HepG2 (cell line): ENCODE results near the gene TTC32. TPM values are rescaled to one million over a fixed set of nuclear protein-coding genes. Genes with fewer than 3 reads are reported as not detected.

Experiments
- E2F2 ChIP-seq: sonication (generic); formaldehyde crosslinking; IDR thresholded peaks from 2 replicates; pipeline ENCODE4 v1.4.0; 2020; ENCODE audit warnings: missing genetic modification reagents, borderline replicate concordance
- FOXA3 ChIP-seq: IDR thresholded peaks from 2 replicates; pipeline ENCODE4 v1.6.1; 2016; ENCODE audit warnings: missing genetic modification reagents, missing compliant biosample characterization
- FUBP1 ChIP-seq: sonication (generic); formaldehyde crosslinking; IDR thresholded peaks from 2 replicates; pipeline ENCODE4 v1.5.1; 2020; ENCODE audit warnings: missing genetic modification reagents, mild to moderate bottlenecking, borderline replicate concordance
- HDAC2 ChIP-seq: sonication (generic); formaldehyde crosslinking; IDR thresholded peaks from 2 replicates; pipeline ENCODE4 v1.4.0; 2020; ENCODE audit warnings: missing genetic modification reagents
- HOMEZ ChIP-seq: IDR thresholded peaks from 2 replicates; pipeline ENCODE4 v1.6.1; 2016; ENCODE audit warnings: low read depth
- HOXA3 ChIP-seq: sonication (generic); formaldehyde crosslinking; IDR thresholded peaks from 2 replicates; pipeline ENCODE4 v1.5.0; 2020; ENCODE audit warnings: missing genetic modification reagents
- IRF1 ChIP-seq: sonication (generic); formaldehyde crosslinking; IDR thresholded peaks from 2 replicates; pipeline ENCODE4 v1.4.0; 2020; ENCODE audit warnings: low read depth, mild to moderate bottlenecking, missing genetic modification reagents
- JARID2 ChIP-seq: sonication (generic); formaldehyde crosslinking; IDR thresholded peaks from 2 replicates; pipeline ENCODE4 v1.8.1; 2023; ENCODE audit warnings: missing genetic modification reagents, inconsistent platforms; ENCODE audit not compliant: insufficient replicate concordance
- PHB2 ChIP-seq: fragments of 450-650 bp; IDR thresholded peaks from 2 replicates; pipeline ENCODE4 v1.6.1; 2018; ENCODE audit not compliant: partially characterized antibody
- TCF7 ChIP-seq: sonication (generic); IDR thresholded peaks from 2 replicates; pipeline ENCODE4 v1.6.1; 2016; ENCODE audit warnings: antibody characterized with exemption, low read depth
- ZBTB38 ChIP-seq: sonication (generic); formaldehyde crosslinking; IDR thresholded peaks from 2 replicates; pipeline ENCODE4 v1.5.1; 2020; ENCODE audit warnings: mild to moderate bottlenecking, missing genetic modification reagents
- ZNF33A ChIP-seq: sonication (generic); formaldehyde crosslinking; IDR thresholded peaks from 2 replicates; pipeline ENCODE4 v1.5.1; 2020; ENCODE audit warnings: missing genetic modification reagents, mild to moderate bottlenecking, moderate library complexity, borderline replicate concordance
- ZNF354B ChIP-seq: sonication (generic); formaldehyde crosslinking; IDR thresholded peaks from 2 replicates; pipeline ENCODE4 v1.8.0; 2022; ENCODE audit warnings: mild to moderate bottlenecking, missing genetic modification reagents
- ZNF367 ChIP-seq: sonication (generic); formaldehyde crosslinking; IDR thresholded peaks from 2 replicates; pipeline ENCODE4 v1.4.0; 2020; ENCODE audit warnings: missing genetic modification reagents, borderline replicate concordance
- ZNF44 ChIP-seq: sonication (generic); formaldehyde crosslinking; IDR thresholded peaks from 2 replicates; pipeline ENCODE4 v1.5.1; 2020; ENCODE audit warnings: mild to moderate bottlenecking, missing genetic modification reagents
- ZNF496 ChIP-seq: sonication (generic); formaldehyde crosslinking; IDR thresholded peaks from 2 replicates; pipeline ENCODE4 v1.8.1; 2023; ENCODE audit warnings: mild to moderate bottlenecking, moderate library complexity, missing genetic modification reagents; ENCODE audit not compliant: insufficient replicate concordance
- ZNF552 ChIP-seq: sonication (generic); formaldehyde crosslinking; IDR thresholded peaks from 2 replicates; pipeline ENCODE4 v1.9.0; 2022; ENCODE audit warnings: missing genetic modification reagents, mild to moderate bottlenecking, borderline replicate concordance
- ZNF576 ChIP-seq: sonication (generic); formaldehyde crosslinking; IDR thresholded peaks from 2 replicates; pipeline ENCODE4 v1.4.0; 2020; ENCODE audit warnings: mild to moderate bottlenecking, missing genetic modification reagents
- ZNF639 ChIP-seq: conservative IDR thresholded peaks from 2 replicates; pipeline ENCODE4 v1.6.1; 2018; ENCODE audit warnings: missing genetic modification reagents
- ZNF724P ChIP-seq: sonication (generic); formaldehyde crosslinking; IDR thresholded peaks from 2 replicates; pipeline ENCODE4 v1.8.0; 2022; ENCODE audit warnings: missing genetic modification reagents, borderline replicate concordance
- ZNF766 ChIP-seq: sonication (generic); formaldehyde crosslinking; IDR thresholded peaks from 2 replicates; pipeline ENCODE4 v1.5.0; 2020; ENCODE audit warnings: missing genetic modification reagents, borderline replicate concordance
- ZNF883 ChIP-seq: sonication (generic); formaldehyde crosslinking; IDR thresholded peaks from 2 replicates; pipeline ENCODE4 v1.5.1; 2020; ENCODE audit warnings: mild to moderate bottlenecking, missing genetic modification reagents; ENCODE audit errors: not compliant biosample characterization
- polyA plus RNA-seq, 8 experiments: library from polyadenylated mRNA; depleted of rRNA in 3 of 8; stranded (reverse) in 7 of 8; unstranded in 1 of 8; fragments of >200 nt; fragmentation: Illumina TruSeq in 4 of 8; extraction: Trizol in 4 of 8; gene quantifications; 2 replicates each; pipeline versions ENCODE4 v1.2.1 to v1.2.3, GENCODE V29; 2011 to 2016; ENCODE audit warnings: low read depth in 4 of 8, missing spikeins in 1 of 8, mixed read lengths in 1 of 8; ENCODE audit not compliant: insufficient read depth in 1 of 8
- total RNA-seq, 5 experiments: library from RNA; depleted of rRNA; stranded (reverse); fragments of >200 nt; fragmentation: Illumina TruSeq; extraction: Trizol; gene quantifications; 2 replicates each; pipeline ENCODE4 v1.2.3, GENCODE V29; 2016; ENCODE audit warnings: low read depth in 1 of 5

Gene TTC32
- total and polyA plus RNA-seq, 2 of the 13 experiments (the other 11 are each of a cell fraction or from before 2014, with no cell fraction given): 21.6 to 38.3 TPM

GRCh38 chr2:19855542-19856431 is 46.0 kb downstream of the TTC32 start (continued):
- TF ChIP-seq HOMEZ (CRISPR knock-in tag): no peak
- TF ChIP-seq ZNF639 (CRISPR knock-in tag): no peak
- TF ChIP-seq ZNF44: peak; percentile 51; the same call in 1 of the 2 replicates
- TF ChIP-seq FUBP1: no peak
- TF ChIP-seq ZNF367 (CRISPR knock-in tag): no peak
- no peak for TF ChIP-seq JARID2
- TF ChIP-seq PHB2: no peak
- no peak for TF ChIP-seq HDAC2
- no peak for TF ChIP-seq ZNF576
- 0 out of 2 replicates have a peak, but pooled peaks have one; percentile 51 for TF ChIP-seq ZNF724P
- no peak for TF ChIP-seq ZNF496
- no peak for TF ChIP-seq ZBTB38 (CRISPR knock-in tag)
- TF ChIP-seq ZNF552 (CRISPR knock-in tag): no peak
- TF ChIP-seq FOXA3 (CRISPR knock-in tag): no peak
- TF ChIP-seq E2F2 (CRISPR knock-in tag): no peak
- 0 out of 2 replicates have a peak, but pooled peaks have one; percentile 42 for TF ChIP-seq ZNF354B
- TF ChIP-seq ZNF33A (CRISPR knock-in tag): no peak
- no peak for TF ChIP-seq ZNF883 (CRISPR knock-in tag)
- TF ChIP-seq ZNF766 (CRISPR knock-in tag): no peak
- no peak for TF ChIP-seq TCF7
- TF ChIP-seq IRF1 (CRISPR knock-in tag): no peak
- peak; percentile 81 for TF ChIP-seq HOXA3
